PC-9 (cell line): Measurements from ENCODE around the gene PUDP. TPM values are rescaled to one million over a fixed set of nuclear protein-coding genes. Genes with fewer than 3 reads are reported as not detected.

Experiments used
- BruUV-seq: library from RNA; stranded (reverse); fragments of 400-500 nt; replicated peaks from 2 replicates; lab custom pipeline; 2021; lab: Mats Ljungman, UMichigan
- CTCF ChIA-PET: fragments of 300-600 bp; sonication (Branson Sonifier 250); formaldehyde crosslinking; loops from one replicate; lab custom pipeline; 2022; ENCODE audit warnings: antibody characterized with exemption; lab: Charles Lee
- POLR2A ChIA-PET: fragments of 300-600 bp; sonication (Branson Sonifier 250); formaldehyde crosslinking; loops from one replicate; lab custom pipeline; 2022; ENCODE audit warnings: antibody characterized with exemption; ENCODE audit not compliant: unreplicated experiment; lab: Charles Lee
- DNase-seq, 2 experiments: peaks; one replicate each; pipeline versions ENCODE4 v3.0.0 to v3.0.0-alpha.2; 2015 to 2022; ENCODE audit warnings: mixed read lengths in 1 of 2
- H2AFZ ChIP-seq: fragments of 200-600 bp; sonication (generic); 2 replicates; pipeline ENCODE4 v1.8.1; 2017; ENCODE audit warnings: antibody characterized with exemption
- H3F3A ChIP-seq: fragments of 200-600 bp; sonication (generic); 2 replicates; pipeline ENCODE4 v1.8.1; 2017; ENCODE audit warnings: antibody characterized with exemption, mild to moderate bottlenecking, low read depth; ENCODE audit not compliant: insufficient read depth
- H3K27ac ChIP-seq: fragments of 200-600 bp; sonication (generic); 2 replicates; pipeline ENCODE4 v1.6.1; 2016; ENCODE audit warnings: mixed run types
- H3K27me3 ChIP-seq: fragments of 200-600 bp; sonication (generic); 2 replicates; pipeline ENCODE4 v1.6.1; 2016; ENCODE audit warnings: low read depth, mixed run types; ENCODE audit not compliant: insufficient read depth
- H3K36me3 ChIP-seq: fragments of 200-600 bp; sonication (generic); 2 replicates; pipeline ENCODE4 v1.6.1; 2016; ENCODE audit warnings: low read depth, mixed run types
- H3K4me1 ChIP-seq: fragments of 200-600 bp; sonication (generic); replicated peaks from 2 replicates; pipeline ENCODE4 v1.6.1; 2016; ENCODE audit warnings: mixed run types; ENCODE audit not compliant: insufficient read depth
- H3K4me2 ChIP-seq: fragments of 200-600 bp; sonication (generic); 2 replicates; pipeline ENCODE4 v1.6.1; 2017; ENCODE audit warnings: mixed run types
- H3K4me3 ChIP-seq: fragments of 200-600 bp; sonication (generic); 2 replicates; pipeline ENCODE4 v1.6.1; 2016; ENCODE audit warnings: mixed run types
- H3K79me2 ChIP-seq: fragments of 200-600 bp; sonication (generic); 2 replicates; pipeline ENCODE4 v1.6.1; 2017; ENCODE audit warnings: low read depth, mixed run types
- H3K9me2 ChIP-seq: fragments of 200-600 bp; sonication (generic); 2 replicates; pipeline ENCODE4 v1.8.1; 2017; ENCODE audit warnings: mild to moderate bottlenecking; ENCODE audit not compliant: insufficient read depth
- H3K9me3 ChIP-seq: fragments of 200-600 bp; sonication (generic); 2 replicates; pipeline ENCODE4 v1.8.1; 2016; ENCODE audit warnings: low read depth; ENCODE audit not compliant: insufficient read depth
- H4K20me1 ChIP-seq: fragments of 200-600 bp; sonication (generic); 2 replicates; pipeline ENCODE4 v1.8.1; 2017; ENCODE audit not compliant: insufficient read depth
- EZH2 ChIP-seq: fragments of 200-600 bp; sonication (generic); IDR thresholded peaks from 2 replicates; pipeline ENCODE4 v1.8.0; 2017; ENCODE audit warnings: antibody characterized with exemption, low read depth
- intact Hi-C: fragments of 100-400 bp; cut with micrococcal nuclease; formaldehyde crosslinking; loops from one replicate; pipeline ENCODE4 v1.10.0; 2022; ENCODE audit not compliant: unreplicated experiment
- total RNA-seq: library from RNA; stranded (reverse); gene quantifications from 2 replicates; pipeline ENCODE4 v1.2.3, GENCODE V29; 2021
- TF ChIP-seq, protein P1 (sequence below): fragments of 200-600 bp; sonication (generic); conservative IDR thresholded peaks from 2 replicates; pipeline ENCODE4 v1.6.1; 2017; ENCODE audit warnings: mixed run types, antibody characterized with exemption, mild to moderate bottlenecking, moderate library complexity

Gene PUDP
- total RNA-seq, 1 experiment from 2014 or later, result 24.9 TPM

DNA sequence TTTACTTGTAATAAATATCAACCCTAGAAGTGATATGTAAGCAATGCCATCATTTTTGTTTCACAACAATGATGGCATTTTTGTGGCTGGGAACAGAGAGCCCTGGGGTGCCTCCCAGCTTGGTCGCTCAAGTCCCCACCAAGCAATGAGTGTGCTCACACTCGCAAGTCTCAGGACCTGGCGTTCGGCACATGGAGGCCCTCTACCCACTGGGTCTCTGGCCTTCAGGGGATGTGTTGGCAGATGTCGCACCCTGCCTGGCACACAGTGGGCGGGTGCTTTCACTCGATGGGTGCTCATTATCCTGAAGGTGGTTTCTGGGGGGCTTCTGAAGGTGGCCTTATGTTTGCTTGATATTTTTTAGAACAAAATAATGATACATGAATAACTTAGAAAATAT lies 75.1 kb downstream of the PUDP start:
- Histone ChIP-seq H3K4me3 (no peak overlapping the region), H3F3A (no peaks in the 10 kb centered on the region; the same call in 1 of the 2 replicates), H2AFZ (no peak overlapping the region), H3K4me1 (no peaks in the 10 kb centered on the region), H3K27me3 (no peaks in the 10 kb centered on the region), H4K20me1 (no peaks in the 10 kb centered on the region), H3K4me2 (no peak overlapping the region), H3K79me2 (no peaks in the 10 kb centered on the region; the same call in 1 of the 2 replicates), H3K27ac (no peak overlapping the region), H3K9me3 (no peaks in the 10 kb centered on the region), H3K36me3 (peaks cover 5% of the 10 kb centered on the region; the same call in 1 of the 2 replicates), H3K9me2 (no peaks in the 10 kb centered on the region)
- POLR2A ChIA-PET, result no interaction called here
- TF ChIP-seq, protein P1, sequence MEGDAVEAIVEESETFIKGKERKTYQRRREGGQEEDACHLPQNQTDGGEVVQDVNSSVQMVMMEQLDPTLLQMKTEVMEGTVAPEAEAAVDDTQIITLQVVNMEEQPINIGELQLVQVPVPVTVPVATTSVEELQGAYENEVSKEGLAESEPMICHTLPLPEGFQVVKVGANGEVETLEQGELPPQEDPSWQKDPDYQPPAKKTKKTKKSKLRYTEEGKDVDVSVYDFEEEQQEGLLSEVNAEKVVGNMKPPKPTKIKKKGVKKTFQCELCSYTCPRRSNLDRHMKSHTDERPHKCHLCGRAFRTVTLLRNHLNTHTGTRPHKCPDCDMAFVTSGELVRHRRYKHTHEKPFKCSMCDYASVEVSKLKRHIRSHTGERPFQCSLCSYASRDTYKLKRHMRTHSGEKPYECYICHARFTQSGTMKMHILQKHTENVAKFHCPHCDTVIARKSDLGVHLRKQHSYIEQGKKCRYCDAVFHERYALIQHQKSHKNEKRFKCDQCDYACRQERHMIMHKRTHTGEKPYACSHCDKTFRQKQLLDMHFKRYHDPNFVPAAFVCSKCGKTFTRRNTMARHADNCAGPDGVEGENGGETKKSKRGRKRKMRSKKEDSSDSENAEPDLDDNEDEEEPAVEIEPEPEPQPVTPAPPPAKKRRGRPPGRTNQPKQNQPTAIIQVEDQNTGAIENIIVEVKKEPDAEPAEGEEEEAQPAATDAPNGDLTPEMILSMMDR, result no peak
- TF ChIP-seq EZH2, result no peak
- intact Hi-C loops, result no loop called here
- BruUV-seq, result no TSS peak
- no peak for DNase-seq
- CTCF ChIA-PET, result no interaction called here

GRCh38 chrX:7071390-7071789 lies 76.6 kb downstream of the PUDP start:
- Histone ChIP-seq H3K4me3 (no peak overlapping the region), H3K36me3 (peaks cover 5% of the 10 kb centered on the region; the same call in 1 of the 2 replicates), H3K27ac (no peak overlapping the region), H3K9me2 (no peaks in the 10 kb centered on the region), H3F3A (no peaks in the 10 kb centered on the region; the same call in 1 of the 2 replicates), H3K4me2 (no peak overlapping the region), H3K27me3 (no peaks in the 10 kb centered on the region), H3K79me2 (no peaks in the 10 kb centered on the region; the same call in 1 of the 2 replicates), H4K20me1 (no peaks in the 10 kb centered on the region), H2AFZ (no peak overlapping the region), H3K9me3 (no peaks in the 10 kb centered on the region), H3K4me1 (no peaks in the 10 kb centered on the region)
- POLR2A ChIA-PET, result no interaction called here
- CTCF ChIA-PET, result no interaction called here
- no TSS peak for BruUV-seq
- intact Hi-C loops, result no loop called here
- TF ChIP-seq, protein P1, result no peak
- TF ChIP-seq EZH2, result no peak
- no peak for DNase-seq

GRCh38 chrX:7069556-7069955 lies 78.4 kb downstream of the PUDP start:
- BruUV-seq, result no TSS peak
- no peak overlapping the region for H3K4me3 ChIP-seq
- H3K36me3 ChIP-seq, result no peaks in the 10 kb centered on the region; the same call in 1 of the 2 replicates
- H3K4me1 ChIP-seq, result no peaks in the 10 kb centered on the region
- POLR2A ChIA-PET, result interaction anchor here (0.6 kb wide), 1 partner anchor 144 kb away, joined by 4 read pairs; no protein-coding TSS in a partner anchor
- TF ChIP-seq, protein P1, result no peak
- no peak for TF ChIP-seq EZH2
- no peak overlapping the region for H3K27ac ChIP-seq
- no peaks in the 10 kb centered on the region for H4K20me1 ChIP-seq
- H3K9me3 ChIP-seq, result no peaks in the 10 kb centered on the region
- no peak for DNase-seq
- H3K27me3 ChIP-seq, result no peaks in the 10 kb centered on the region
- H3K79me2 ChIP-seq, result no peaks in the 10 kb centered on the region
- H2AFZ ChIP-seq, result no peak overlapping the region
- no peak overlapping the region for H3K4me2 ChIP-seq
- intact Hi-C loops, result no loop called here
- CTCF ChIA-PET, result no interaction called here
- H3F3A ChIP-seq, result no peaks in the 10 kb centered on the region
- no peaks in the 10 kb centered on the region for H3K9me2 ChIP-seq
